Gastroesophageal sphincter (tissue), 3 donors: ENCODE data around the gene GAS2L2.

ENCODE experiments used
- POLR2A ChIP-seq, 2 donors: fragments of 450-650 bp; IDR thresholded peaks; one replicate each; pipeline ENCODE4 v1.6.1; 2017; ENCODE audit warnings: antibody characterized with exemption in 2 of 2, mild to moderate bottlenecking in 2 of 2, moderate library complexity in 1 of 2
- TF ChIP-seq, protein P1 (sequence below), 4 experiments: fragments of 200-600 bp in 2 of 4; fragments of 450-650 bp in 2 of 4; sonication (generic) in 1 of 4; IDR thresholded peaks; one replicate each; pipeline ENCODE4 v1.5.1; 2017 to 2019; ENCODE audit warnings: antibody characterized with exemption in 4 of 4, mild to moderate bottlenecking in 2 of 4, moderate library complexity in 2 of 4

DNA sequence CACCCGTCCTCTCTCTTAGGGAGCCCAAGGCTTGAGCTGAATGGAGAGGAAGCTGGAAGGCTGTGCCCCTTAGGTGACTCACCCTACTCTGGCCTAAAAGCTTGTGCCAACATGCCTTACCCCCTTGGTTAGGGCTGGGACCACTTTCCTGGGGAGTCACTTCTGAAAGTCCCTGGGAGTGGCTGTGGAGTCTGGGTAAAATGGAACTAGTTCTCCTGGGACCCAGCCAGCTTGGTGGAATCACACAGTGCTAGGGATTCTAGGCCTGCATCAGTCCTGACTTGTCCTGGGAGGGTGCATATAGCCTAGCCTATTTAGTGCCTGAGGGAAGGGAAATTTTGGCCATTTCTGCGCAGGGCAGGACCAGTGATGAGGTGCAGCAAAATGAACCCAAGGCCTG is 31.9 kb upstream of the GAS2L2 start:
- TF ChIP-seq, protein P1, sequence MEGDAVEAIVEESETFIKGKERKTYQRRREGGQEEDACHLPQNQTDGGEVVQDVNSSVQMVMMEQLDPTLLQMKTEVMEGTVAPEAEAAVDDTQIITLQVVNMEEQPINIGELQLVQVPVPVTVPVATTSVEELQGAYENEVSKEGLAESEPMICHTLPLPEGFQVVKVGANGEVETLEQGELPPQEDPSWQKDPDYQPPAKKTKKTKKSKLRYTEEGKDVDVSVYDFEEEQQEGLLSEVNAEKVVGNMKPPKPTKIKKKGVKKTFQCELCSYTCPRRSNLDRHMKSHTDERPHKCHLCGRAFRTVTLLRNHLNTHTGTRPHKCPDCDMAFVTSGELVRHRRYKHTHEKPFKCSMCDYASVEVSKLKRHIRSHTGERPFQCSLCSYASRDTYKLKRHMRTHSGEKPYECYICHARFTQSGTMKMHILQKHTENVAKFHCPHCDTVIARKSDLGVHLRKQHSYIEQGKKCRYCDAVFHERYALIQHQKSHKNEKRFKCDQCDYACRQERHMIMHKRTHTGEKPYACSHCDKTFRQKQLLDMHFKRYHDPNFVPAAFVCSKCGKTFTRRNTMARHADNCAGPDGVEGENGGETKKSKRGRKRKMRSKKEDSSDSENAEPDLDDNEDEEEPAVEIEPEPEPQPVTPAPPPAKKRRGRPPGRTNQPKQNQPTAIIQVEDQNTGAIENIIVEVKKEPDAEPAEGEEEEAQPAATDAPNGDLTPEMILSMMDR (IDR thresholded peaks at IDR 0.05): no peak
- no peak for TF ChIP-seq POLR2A (IDR thresholded peaks at IDR 0.05)
